Stimulated activated CD8-positive, alpha-beta memory T cell treated with anti-CD3 and anti-CD28 coated beads, Interleukin-15, amount 100 ng/mL, for 48 hours (primary cell): ENCODE data around the gene SMAD9.

Source experiments
- DNase-seq, 2 donors: peaks; one replicate each; pipeline ENCODE4 v3.0.0-alpha.2; 2020; ENCODE audit warnings: low read depth in 2 of 2

SMAD9 gene

GRCh38 chr13:36817996-36818803 lies 101.8 kb downstream of the SMAD9 start:
- DNase-seq = no peak

- DNase-seq = no peak
These were observed 105.0 kb downstream of the SMAD9 start for GRCh38 chr13:36815062-36815461.

GRCh38 chr13:36814465-36814864 lies 105.6 kb downstream of the SMAD9 start:
- DNase-seq = no peak

- no peak for DNase-seq
These were observed 106.8 kb downstream of the SMAD9 start for GRCh38 chr13:36813225-36813624.

GRCh38 chr13:36807616-36808015 lies 112.4 kb downstream of the SMAD9 start:
- no peak for DNase-seq

GRCh38 chr13:36806102-36806501 lies 113.9 kb downstream of the SMAD9 start:
- no peak for DNase-seq

- DNase-seq = no peak
These were observed 115.5 kb downstream of the SMAD9 start for GRCh38 chr13:36804588-36804987.

GRCh38 chr13:36801035-36801434 lies 119.0 kb downstream of the SMAD9 start:
- no peak for DNase-seq

- DNase-seq = no peak
These were observed 124.0 kb downstream of the SMAD9 start for GRCh38 chr13:36796052-36796451.

GRCh38 chr13:36795463-36795862 lies 124.6 kb downstream of the SMAD9 start:
- no peak for DNase-seq
